Measurements from ENCODE around the gene ALG12. TPM values are rescaled to one million over a fixed set of nuclear protein-coding genes. Genes with fewer than 3 reads are reported as not detected.

Gene ALG12
- total and polyA plus RNA-seq, 2 of the 13 experiments (the other 11 are each of a cell fraction or from before 2014, with no cell fraction given), result 7.8 to 15.8 TPM

- TF ChIP-seq NFAT5 (CRISPR knock-in tag; IDR thresholded peaks at IDR 0.05), result no peak
- TF ChIP-seq, protein P1, sequence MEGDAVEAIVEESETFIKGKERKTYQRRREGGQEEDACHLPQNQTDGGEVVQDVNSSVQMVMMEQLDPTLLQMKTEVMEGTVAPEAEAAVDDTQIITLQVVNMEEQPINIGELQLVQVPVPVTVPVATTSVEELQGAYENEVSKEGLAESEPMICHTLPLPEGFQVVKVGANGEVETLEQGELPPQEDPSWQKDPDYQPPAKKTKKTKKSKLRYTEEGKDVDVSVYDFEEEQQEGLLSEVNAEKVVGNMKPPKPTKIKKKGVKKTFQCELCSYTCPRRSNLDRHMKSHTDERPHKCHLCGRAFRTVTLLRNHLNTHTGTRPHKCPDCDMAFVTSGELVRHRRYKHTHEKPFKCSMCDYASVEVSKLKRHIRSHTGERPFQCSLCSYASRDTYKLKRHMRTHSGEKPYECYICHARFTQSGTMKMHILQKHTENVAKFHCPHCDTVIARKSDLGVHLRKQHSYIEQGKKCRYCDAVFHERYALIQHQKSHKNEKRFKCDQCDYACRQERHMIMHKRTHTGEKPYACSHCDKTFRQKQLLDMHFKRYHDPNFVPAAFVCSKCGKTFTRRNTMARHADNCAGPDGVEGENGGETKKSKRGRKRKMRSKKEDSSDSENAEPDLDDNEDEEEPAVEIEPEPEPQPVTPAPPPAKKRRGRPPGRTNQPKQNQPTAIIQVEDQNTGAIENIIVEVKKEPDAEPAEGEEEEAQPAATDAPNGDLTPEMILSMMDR (CRISPR knock-in tag; IDR thresholded peaks at IDR 0.05), result no peak
- TF ChIP-seq ZFX (CRISPR knock-in tag; IDR thresholded peaks at IDR 0.05; ENCODE audit: low read depth), result peak; percentile 48
- peak; percentile 11 for TF ChIP-seq RBFOX2 (IDR thresholded peaks at IDR 0.05; ENCODE audit: low read depth, low read length)
- no peak for TF ChIP-seq ZNF646 (CRISPR knock-in tag; IDR thresholded peaks at IDR 0.05)
- no peak for TF ChIP-seq SRY (CRISPR knock-in tag; IDR thresholded peaks at IDR 0.05)
- TF ChIP-seq, protein P2, sequence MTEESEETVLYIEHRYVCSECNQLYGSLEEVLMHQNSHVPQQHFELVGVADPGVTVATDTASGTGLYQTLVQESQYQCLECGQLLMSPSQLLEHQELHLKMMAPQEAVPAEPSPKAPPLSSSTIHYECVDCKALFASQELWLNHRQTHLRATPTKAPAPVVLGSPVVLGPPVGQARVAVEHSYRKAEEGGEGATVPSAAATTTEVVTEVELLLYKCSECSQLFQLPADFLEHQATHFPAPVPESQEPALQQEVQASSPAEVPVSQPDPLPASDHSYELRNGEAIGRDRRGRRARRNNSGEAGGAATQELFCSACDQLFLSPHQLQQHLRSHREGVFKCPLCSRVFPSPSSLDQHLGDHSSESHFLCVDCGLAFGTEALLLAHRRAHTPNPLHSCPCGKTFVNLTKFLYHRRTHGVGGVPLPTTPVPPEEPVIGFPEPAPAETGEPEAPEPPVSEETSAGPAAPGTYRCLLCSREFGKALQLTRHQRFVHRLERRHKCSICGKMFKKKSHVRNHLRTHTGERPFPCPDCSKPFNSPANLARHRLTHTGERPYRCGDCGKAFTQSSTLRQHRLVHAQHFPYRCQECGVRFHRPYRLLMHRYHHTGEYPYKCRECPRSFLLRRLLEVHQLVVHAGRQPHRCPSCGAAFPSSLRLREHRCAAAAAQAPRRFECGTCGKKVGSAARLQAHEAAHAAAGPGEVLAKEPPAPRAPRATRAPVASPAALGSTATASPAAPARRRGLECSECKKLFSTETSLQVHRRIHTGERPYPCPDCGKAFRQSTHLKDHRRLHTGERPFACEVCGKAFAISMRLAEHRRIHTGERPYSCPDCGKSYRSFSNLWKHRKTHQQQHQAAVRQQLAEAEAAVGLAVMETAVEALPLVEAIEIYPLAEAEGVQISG (CRISPR knock-in tag; IDR thresholded peaks at IDR 0.05), result no peak
- TF ChIP-seq CHD4 (IDR thresholded peaks at IDR 0.05; ENCODE audit: borderline replicate concordance, low read length), result no peak
Measured at GRCh38 chr22:49943405-49943765, 25.1 kb upstream of the ALG12 start (continued).
